Suprapubic skin (tissue), 4 donors: ENCODE data around the gene IL1RAPL2. TPM values are rescaled to one million over a fixed set of nuclear protein-coding genes. Genes with fewer than 3 reads are reported as not detected.

Experiments
- DNase-seq, 2 donors: peaks; one replicate each; pipeline ENCODE4 v3.0.0-alpha.2; 2019; ENCODE audit warnings: low spot score in 2 of 2
- H3K27ac ChIP-seq: fragments of 200-600 bp; sonication (generic); one replicate; pipeline ENCODE4 v1.5.1; 2019
- H3K27me3 ChIP-seq: fragments of 200-600 bp; sonication (generic); one replicate; pipeline ENCODE4 v1.5.1; 2019
- H3K36me3 ChIP-seq: fragments of 200-600 bp; sonication (generic); one replicate; pipeline ENCODE4 v1.5.1; 2019
- H3K4me1 ChIP-seq: fragments of 200-600 bp; sonication (generic); one replicate; pipeline ENCODE4 v1.5.1; 2019
- H3K4me3 ChIP-seq: fragments of 200-600 bp; sonication (generic); one replicate; pipeline ENCODE4 v1.5.1; 2019; ENCODE audit warnings: mild to moderate bottlenecking
- H3K9me3 ChIP-seq: fragments of 200-600 bp; sonication (generic); one replicate; pipeline ENCODE4 v1.5.1; 2019
- EP300 ChIP-seq: sonication (generic); formaldehyde crosslinking; IDR thresholded peaks from one replicate; pipeline ENCODE4 v1.6.1; 2017; ENCODE audit warnings: antibody characterized with exemption
- POLR2A ChIP-seq, 2 donors: fragments of 450-650 bp; IDR thresholded peaks; one replicate each; pipeline ENCODE4 v1.6.1; 2017; ENCODE audit warnings: antibody characterized with exemption in 2 of 2, mild to moderate bottlenecking in 2 of 2, moderate library complexity in 2 of 2
- POLR2AphosphoS5 ChIP-seq, 3 donors: sonication (generic); formaldehyde crosslinking; IDR thresholded peaks; one replicate each; pipeline ENCODE4 v1.6.1; 2017; ENCODE audit warnings: antibody characterized with exemption in 3 of 3
- whole genome bisulfite sequencing: methylation state at CpG from one replicate; pipeline ENCODE4 v1.1.5; 2018; 5-methylcytosine and 5-hydroxymethylcytosine counted together
- total RNA-seq, 4 donors: library from RNA; depleted of rRNA; stranded (reverse); fragments of >200 nt; gene quantifications; one replicate each; pipeline ENCODE4 v1.1.0, GENCODE V29; 2016
- TF ChIP-seq, protein P1 (sequence below), 2 donors: fragments of 200-600 bp in 1 of 2; fragments of 450-650 bp in 1 of 2; sonication (generic) in 1 of 2; IDR thresholded peaks; one replicate each; pipeline ENCODE4 v1.5.1; 2016 to 2019; ENCODE audit warnings: antibody characterized with exemption in 2 of 2, mild to moderate bottlenecking in 1 of 2, moderate library complexity in 1 of 2

Gene IL1RAPL2
- total RNA-seq, 4 donors from 2014 or later: 0.21 to 0.42 (median 0.25) TPM; not detected in 1

DNA sequence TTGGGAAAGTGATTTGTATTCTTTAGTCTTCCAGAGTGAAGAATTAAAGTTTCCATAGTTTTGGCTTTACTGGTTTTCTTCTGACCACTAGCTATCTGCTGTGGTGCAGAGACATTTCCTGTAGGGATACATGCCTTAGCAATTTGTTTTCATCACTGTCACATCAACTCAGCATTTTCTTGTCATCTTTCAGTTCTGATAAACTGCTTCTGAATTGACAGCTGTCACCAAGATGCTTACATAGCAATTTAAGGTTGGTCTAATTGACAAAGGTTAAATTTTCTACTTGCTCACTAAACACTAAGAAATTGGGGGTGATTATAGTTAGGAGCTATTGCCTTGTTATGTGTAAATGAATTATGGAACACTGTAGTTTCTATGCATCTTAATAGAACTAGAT, 422.0 kb downstream of the IL1RAPL2 start:
- no peak for DNase-seq
- no peaks in the 10 kb centered on the region for H3K9me3 ChIP-seq
- H3K27me3 ChIP-seq: no peaks in the 10 kb centered on the region
- H3K36me3 ChIP-seq: no peaks in the 10 kb centered on the region
- no peak overlapping the region for H3K27ac ChIP-seq
- no peaks in the 10 kb centered on the region for H3K4me1 ChIP-seq
- TF ChIP-seq, protein P1, sequence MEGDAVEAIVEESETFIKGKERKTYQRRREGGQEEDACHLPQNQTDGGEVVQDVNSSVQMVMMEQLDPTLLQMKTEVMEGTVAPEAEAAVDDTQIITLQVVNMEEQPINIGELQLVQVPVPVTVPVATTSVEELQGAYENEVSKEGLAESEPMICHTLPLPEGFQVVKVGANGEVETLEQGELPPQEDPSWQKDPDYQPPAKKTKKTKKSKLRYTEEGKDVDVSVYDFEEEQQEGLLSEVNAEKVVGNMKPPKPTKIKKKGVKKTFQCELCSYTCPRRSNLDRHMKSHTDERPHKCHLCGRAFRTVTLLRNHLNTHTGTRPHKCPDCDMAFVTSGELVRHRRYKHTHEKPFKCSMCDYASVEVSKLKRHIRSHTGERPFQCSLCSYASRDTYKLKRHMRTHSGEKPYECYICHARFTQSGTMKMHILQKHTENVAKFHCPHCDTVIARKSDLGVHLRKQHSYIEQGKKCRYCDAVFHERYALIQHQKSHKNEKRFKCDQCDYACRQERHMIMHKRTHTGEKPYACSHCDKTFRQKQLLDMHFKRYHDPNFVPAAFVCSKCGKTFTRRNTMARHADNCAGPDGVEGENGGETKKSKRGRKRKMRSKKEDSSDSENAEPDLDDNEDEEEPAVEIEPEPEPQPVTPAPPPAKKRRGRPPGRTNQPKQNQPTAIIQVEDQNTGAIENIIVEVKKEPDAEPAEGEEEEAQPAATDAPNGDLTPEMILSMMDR (IDR thresholded peaks at IDR 0.05): no peak
- TF ChIP-seq EP300: no peak
- no peak for TF ChIP-seq POLR2AphosphoS5 (IDR thresholded peaks at IDR 0.05)
- no peak for TF ChIP-seq POLR2A (IDR thresholded peaks at IDR 0.05)
- no peak overlapping the region for H3K4me3 ChIP-seq

DNA sequence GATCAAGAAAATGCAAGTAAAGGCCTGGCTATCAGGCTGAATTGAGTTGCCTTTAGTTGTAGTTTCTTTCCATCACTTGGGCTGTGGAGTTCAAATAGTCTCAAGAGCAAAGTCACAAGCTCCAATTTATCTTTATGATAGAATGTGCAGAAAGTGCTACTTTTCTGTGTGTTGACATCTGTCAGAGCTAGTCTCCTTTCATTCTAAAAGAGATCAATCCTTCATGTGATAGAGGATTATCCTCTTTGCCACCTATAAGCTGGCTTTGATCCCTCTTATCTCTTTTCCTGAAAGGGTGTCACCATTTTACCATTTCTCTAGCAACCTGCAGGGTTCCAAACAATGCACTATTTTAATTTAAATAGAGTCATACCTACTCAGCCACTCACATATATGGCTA, 429.5 kb downstream of the IL1RAPL2 start:
- Histone ChIP-seq H3K4me3 (no peak overlapping the region), H3K27me3 (no peaks in the 10 kb centered on the region), H3K4me1 (no peaks in the 10 kb centered on the region), H3K36me3 (no peaks in the 10 kb centered on the region), H3K9me3 (no peaks in the 10 kb centered on the region), H3K27ac (no peak overlapping the region)
- TF ChIP-seq POLR2A (IDR thresholded peaks at IDR 0.05) (no peak), POLR2AphosphoS5 (IDR thresholded peaks at IDR 0.05) (no peak), EP300 (no peak)
- TF ChIP-seq, protein P1 (IDR thresholded peaks at IDR 0.05): no peak
- no peak for DNase-seq

DNA sequence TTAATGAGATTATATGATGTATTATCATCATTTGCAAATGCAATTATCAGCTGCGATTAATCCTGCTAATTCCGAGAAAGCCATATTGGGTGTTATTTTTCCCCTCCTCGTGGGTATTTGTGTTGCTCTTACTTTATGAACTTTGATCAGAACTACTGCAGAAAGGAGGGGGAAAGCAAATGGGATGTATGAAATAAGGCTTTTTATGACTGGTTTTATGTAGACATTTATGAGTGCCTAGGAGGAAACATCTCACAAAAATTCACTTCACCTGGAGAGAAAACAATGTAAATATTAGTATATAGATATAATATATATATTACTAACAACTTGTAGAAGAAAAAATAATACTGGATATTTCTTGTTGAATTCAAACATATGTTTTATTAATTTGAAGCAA, 440.1 kb downstream of the IL1RAPL2 start:
- no peaks in the 10 kb centered on the region for H3K9me3 ChIP-seq
- TF ChIP-seq EP300 (no peak), POLR2AphosphoS5 (IDR thresholded peaks at IDR 0.05) (no peak), POLR2A (IDR thresholded peaks at IDR 0.05) (no peak)
- TF ChIP-seq, protein P1 (IDR thresholded peaks at IDR 0.05): no peak
- H3K36me3 ChIP-seq: no peaks in the 10 kb centered on the region
- no peaks in the 10 kb centered on the region for H3K27me3 ChIP-seq
- H3K4me1 ChIP-seq: no peaks in the 10 kb centered on the region
- 73% methylated on average over 3 of the region's 3 CpGs for WGBS
- H3K4me3 ChIP-seq: no peak overlapping the region
- no peak overlapping the region for H3K27ac ChIP-seq
- no peak for DNase-seq

DNA sequence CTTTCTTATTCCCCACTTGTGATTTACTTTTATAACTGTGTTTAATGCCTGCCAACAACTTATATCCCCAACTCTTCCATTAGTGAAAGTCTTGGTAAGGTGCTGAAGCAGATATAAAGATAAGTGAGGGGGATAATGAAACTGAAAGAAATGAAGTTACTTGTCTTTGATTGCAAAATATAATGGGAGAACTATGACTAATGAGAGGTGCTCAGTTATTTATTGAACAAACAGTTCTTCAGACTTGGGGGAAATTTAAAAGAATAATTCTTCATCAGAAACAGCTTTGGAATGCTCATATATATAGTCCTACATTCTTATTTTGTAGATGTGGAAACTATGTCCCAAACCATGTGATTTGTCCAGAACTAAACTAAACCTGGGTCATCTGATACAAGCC, 441.0 kb downstream of the IL1RAPL2 start:
- no peaks in the 10 kb centered on the region for H3K4me1 ChIP-seq
- no peaks in the 10 kb centered on the region for H3K27me3 ChIP-seq
- H3K9me3 ChIP-seq: no peaks in the 10 kb centered on the region
- no peak for DNase-seq
- H3K36me3 ChIP-seq: no peaks in the 10 kb centered on the region
- TF ChIP-seq, protein P1 (IDR thresholded peaks at IDR 0.05): no peak
- TF ChIP-seq POLR2AphosphoS5 (IDR thresholded peaks at IDR 0.05) (no peak), POLR2A (IDR thresholded peaks at IDR 0.05) (no peak), EP300 (no peak)
- no peak overlapping the region for H3K4me3 ChIP-seq
- H3K27ac ChIP-seq: no peak overlapping the region

DNA sequence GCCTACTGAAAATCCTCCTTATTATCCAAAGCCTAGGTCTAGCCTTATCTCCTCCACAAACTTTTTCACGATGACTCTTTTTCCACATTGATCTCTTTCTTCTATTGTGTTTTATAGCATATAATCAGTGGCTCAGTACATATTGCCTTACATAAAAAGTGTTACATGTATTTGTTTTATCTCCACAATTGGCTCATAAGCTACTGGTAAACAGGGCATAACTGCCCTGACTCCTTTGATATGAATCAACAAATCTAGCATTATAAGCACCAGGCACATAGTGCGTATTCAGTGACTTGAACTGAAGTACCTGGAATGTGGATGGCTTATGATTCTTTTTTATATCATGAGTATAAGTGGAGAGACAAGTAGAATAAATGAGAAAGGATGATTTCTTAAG, 447.7 kb downstream of the IL1RAPL2 start:
- Histone ChIP-seq H3K4me3 (no peak overlapping the region), H3K9me3 (no peaks in the 10 kb centered on the region), H3K36me3 (no peaks in the 10 kb centered on the region), H3K4me1 (no peaks in the 10 kb centered on the region), H3K27ac (no peak overlapping the region), H3K27me3 (no peaks in the 10 kb centered on the region)
- WGBS: 93% methylated on average over 2 of the region's 2 CpGs
- TF ChIP-seq POLR2AphosphoS5 (IDR thresholded peaks at IDR 0.05) (no peak), EP300 (no peak), POLR2A (IDR thresholded peaks at IDR 0.05) (no peak)
- TF ChIP-seq, protein P1 (IDR thresholded peaks at IDR 0.05): no peak
- no peak for DNase-seq
